AG09319 (cell line): Measurements from ENCODE around the gene GLS2.

Experiments
- DNase-seq: peaks from one replicate; pipeline ENCODE4 v3.0.0-alpha.2; 2010; ENCODE audit warnings: low read depth; ENCODE audit errors: extremely low read depth
- CTCF ChIP-seq: IDR thresholded peaks from 2 replicates; pipeline ENCODE4 v1.5.1; 2011; ENCODE audit warnings: low read depth, mild to moderate bottlenecking, inconsistent platforms, low read length, moderate library complexity

Gene GLS2

GRCh38 chr12:56477521-56478225, 10.3 kb downstream of the GLS2 start:
- TF ChIP-seq CTCF: no peak
- no peak for DNase-seq

- no peak for DNase-seq
- no peak for TF ChIP-seq CTCF
Measured at GRCh38 chr12:56476972-56477432, 11.0 kb downstream of the GLS2 start.

GRCh38 chr12:56476143-56476542, 11.8 kb downstream of the GLS2 start:
- TF ChIP-seq CTCF: no peak
- DNase-seq: no peak

DNA sequence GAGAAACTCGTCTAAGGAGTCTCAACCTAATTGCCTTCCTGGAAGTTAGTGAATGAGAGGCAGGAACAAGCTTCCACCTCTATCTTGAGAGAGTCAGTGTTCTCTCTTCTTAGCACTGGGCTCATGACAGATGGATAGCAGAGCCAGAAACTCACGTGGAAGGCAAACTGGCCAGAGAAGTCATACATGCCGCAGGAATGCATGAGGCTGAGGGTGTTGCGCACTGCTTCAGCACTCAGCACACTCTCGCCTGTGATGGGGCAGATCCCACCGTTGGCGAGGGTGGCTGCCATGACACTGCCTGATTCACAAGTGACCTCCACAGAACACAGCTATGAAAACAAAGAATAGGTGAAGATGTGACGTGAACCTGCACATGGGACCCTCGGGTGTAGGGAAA, 13.6 kb downstream of the GLS2 start:
- no peak for TF ChIP-seq CTCF
- DNase-seq: no peak

- no peak for TF ChIP-seq CTCF
- no peak for DNase-seq
Measured at GRCh38 chr12:56469007-56469930, 18.7 kb downstream of the GLS2 start.

- peak; percentile 73 for DNase-seq
- TF ChIP-seq CTCF: peak; percentile 30
Measured at GRCh38 chr12:56468216-56469006, 19.6 kb downstream of the GLS2 start, which contains the start of gene SPRYD4. TSS of gene SPRYD4 (plus strand) at chr12:56468578. CDS start at chr12:56468592, 14 bp downstream.
